NT2/D1 (cell line): ENCODE results near the gene JARID2.

Source experiments
- DNase-seq: peaks from one replicate; pipeline ENCODE4 v3.0.0-alpha.2; 2011; ENCODE audit warnings: low read depth, low spot score
- H3K27me3 ChIP-seq: 2 replicates; pipeline ENCODE4 v1.6.0; 2011; ENCODE audit warnings: mild to moderate bottlenecking; ENCODE audit not compliant: insufficient read length, insufficient read depth
- H3K36me3 ChIP-seq: 2 replicates; pipeline ENCODE4 v1.6.1; 2011; ENCODE audit warnings: mild to moderate bottlenecking, low read length, mixed read lengths; ENCODE audit not compliant: insufficient read depth, insufficient read length
- H3K4me1 ChIP-seq: 2 replicates; pipeline ENCODE4 v1.5.1; 2011; ENCODE audit not compliant: insufficient read depth, insufficient read length
- H3K4me3 ChIP-seq: 2 replicates; pipeline ENCODE4 v1.5.1; 2011; ENCODE audit warnings: low read depth; ENCODE audit not compliant: insufficient read length
- H3K9ac ChIP-seq: 2 replicates; pipeline ENCODE4 v1.6.0; 2011; ENCODE audit warnings: low read depth; ENCODE audit not compliant: insufficient read length
- H3K9me3 ChIP-seq: 2 replicates; pipeline ENCODE4 v1.5.1; 2011; ENCODE audit warnings: mild to moderate bottlenecking, low read length; ENCODE audit not compliant: insufficient read depth
- SUZ12 ChIP-seq: IDR thresholded peaks from 2 replicates; pipeline ENCODE4 v1.6.1; 2011; ENCODE audit not compliant: insufficient read length, insufficient read depth; ENCODE audit errors: extremely low read depth
- YY1 ChIP-seq: IDR thresholded peaks from 2 replicates; pipeline ENCODE4 v1.6.1; 2011; ENCODE audit not compliant: insufficient read length, insufficient read depth
- ZNF274 ChIP-seq: IDR thresholded peaks from 2 replicates; pipeline ENCODE4 v1.6.1; 2011; ENCODE audit warnings: mild to moderate bottlenecking, low read depth, low read length

The JARID2 gene

DNA sequence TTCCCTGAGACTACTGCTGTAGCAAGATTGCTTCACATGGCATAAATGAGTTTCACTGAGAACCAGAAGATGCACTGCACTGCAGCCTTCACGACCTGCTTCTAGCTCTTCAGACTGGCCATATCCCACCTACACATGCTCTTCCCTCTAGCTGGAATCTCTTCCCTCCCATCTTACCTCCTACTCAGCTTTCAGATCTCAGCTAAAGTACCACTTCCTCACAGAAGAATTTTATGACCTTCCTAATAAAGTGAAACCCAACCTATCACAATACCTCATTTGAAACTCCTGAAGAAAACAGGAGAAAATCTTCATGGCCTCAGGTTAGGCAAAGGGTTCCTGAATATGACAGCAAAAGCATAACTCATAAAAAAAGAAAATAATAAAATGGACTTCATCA lies 317.1 kb downstream of the JARID2 start:
- no peaks in the 10 kb centered on the region for H3K4me1 ChIP-seq
- no peaks in the 10 kb centered on the region for H3K9me3 ChIP-seq
- H3K27me3 ChIP-seq, result no peaks in the 10 kb centered on the region
- no peaks in the 10 kb centered on the region for H3K36me3 ChIP-seq
- DNase-seq, result no peak
- no peak overlapping the region for H3K4me3 ChIP-seq
- TF ChIP-seq YY1 (no peak), SUZ12 (no peak), ZNF274 (no peak)
- no peak overlapping the region for H3K9ac ChIP-seq

DNA sequence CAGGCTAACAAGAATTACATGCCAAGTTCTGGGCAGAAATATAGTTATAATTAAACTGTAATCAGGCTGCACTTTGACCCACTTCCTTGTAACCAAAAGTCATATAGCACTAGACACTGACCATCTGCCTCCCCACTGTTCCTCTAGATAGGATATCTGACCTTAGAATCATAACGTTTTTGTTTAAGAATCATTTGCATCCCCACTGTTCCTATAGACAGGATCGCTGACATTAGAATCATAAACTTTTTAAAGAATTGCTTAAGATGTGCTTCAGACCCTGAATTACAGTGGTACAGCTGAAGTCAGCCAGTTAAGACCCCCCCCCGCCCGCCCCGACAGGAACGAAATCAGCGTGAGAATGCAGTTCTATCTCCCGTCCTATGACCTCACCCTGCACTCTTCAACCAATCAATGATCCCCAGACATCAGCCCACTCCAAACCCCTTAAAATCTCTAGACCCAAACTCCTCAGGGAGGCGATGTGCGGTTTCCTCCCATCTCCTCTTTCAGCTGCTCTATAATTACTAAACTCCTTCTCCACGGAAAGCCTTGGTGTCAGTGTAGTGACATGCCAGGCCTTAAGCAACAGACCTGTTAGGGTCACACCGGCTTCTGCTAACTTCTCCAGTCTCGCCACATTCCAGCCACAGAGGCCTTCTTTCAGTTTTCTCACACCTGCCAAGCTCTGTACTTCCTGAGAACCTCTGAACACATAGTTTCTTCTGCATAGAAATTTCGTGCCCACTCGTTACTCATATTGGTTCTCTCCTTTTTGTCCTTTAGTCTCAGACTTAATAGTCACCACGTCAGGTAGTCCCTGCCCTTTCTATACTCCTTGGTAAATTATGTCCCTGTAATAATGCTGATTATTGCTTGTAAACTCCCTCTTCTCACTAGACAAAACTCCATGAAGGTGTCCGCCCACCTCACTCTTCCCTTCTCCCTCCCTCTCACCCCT lies 323.4 kb downstream of the JARID2 start:
- Histone ChIP-seq H3K4me1 (no peaks in the 10 kb centered on the region), H3K27me3 (no peaks in the 10 kb centered on the region), H3K36me3 (no peaks in the 10 kb centered on the region), H3K4me3 (no peak overlapping the region), H3K9me3 (no peaks in the 10 kb centered on the region), H3K9ac (no peak overlapping the region)
- no peak for DNase-seq
- no peak for TF ChIP-seq ZNF274
- TF ChIP-seq SUZ12, result no peak
- no peak for TF ChIP-seq YY1

DNA sequence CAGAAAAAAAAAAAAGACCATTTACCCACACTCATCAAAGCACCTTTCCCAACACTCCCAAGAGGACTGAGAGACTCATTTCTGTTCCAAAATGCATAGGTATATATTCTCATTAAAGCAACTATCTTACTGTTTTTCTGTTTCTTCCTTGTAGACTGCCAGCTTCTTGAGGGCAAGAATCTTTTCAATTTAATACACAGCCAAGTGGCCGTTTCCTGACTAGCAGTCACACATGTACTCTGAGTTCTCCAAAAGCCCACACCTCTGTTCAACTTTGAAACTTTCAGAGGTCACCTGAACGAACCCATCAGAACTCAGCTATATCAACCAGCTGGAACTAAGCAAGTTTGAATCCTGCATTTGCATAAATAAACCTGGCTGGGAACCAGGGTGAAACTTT lies 324.3 kb downstream of the JARID2 start:
- Histone ChIP-seq H3K36me3 (no peaks in the 10 kb centered on the region), H3K9ac (no peak overlapping the region), H3K27me3 (no peaks in the 10 kb centered on the region), H3K4me1 (no peaks in the 10 kb centered on the region), H3K9me3 (no peaks in the 10 kb centered on the region), H3K4me3 (no peak overlapping the region)
- DNase-seq, result no peak
- no peak for TF ChIP-seq YY1
- no peak for TF ChIP-seq SUZ12
- no peak for TF ChIP-seq ZNF274
